Measurements from ENCODE around the gene PRM3. TPM values are rescaled to one million over a fixed set of nuclear protein-coding genes. Genes with fewer than 3 reads are reported as not detected.
A peak's percentile ranks its signal among the peaks of the same experiment; 100 is the strongest.

PRM3 gene
- total RNA-seq, 1 donor from 2014 or later: not detected

DNA sequence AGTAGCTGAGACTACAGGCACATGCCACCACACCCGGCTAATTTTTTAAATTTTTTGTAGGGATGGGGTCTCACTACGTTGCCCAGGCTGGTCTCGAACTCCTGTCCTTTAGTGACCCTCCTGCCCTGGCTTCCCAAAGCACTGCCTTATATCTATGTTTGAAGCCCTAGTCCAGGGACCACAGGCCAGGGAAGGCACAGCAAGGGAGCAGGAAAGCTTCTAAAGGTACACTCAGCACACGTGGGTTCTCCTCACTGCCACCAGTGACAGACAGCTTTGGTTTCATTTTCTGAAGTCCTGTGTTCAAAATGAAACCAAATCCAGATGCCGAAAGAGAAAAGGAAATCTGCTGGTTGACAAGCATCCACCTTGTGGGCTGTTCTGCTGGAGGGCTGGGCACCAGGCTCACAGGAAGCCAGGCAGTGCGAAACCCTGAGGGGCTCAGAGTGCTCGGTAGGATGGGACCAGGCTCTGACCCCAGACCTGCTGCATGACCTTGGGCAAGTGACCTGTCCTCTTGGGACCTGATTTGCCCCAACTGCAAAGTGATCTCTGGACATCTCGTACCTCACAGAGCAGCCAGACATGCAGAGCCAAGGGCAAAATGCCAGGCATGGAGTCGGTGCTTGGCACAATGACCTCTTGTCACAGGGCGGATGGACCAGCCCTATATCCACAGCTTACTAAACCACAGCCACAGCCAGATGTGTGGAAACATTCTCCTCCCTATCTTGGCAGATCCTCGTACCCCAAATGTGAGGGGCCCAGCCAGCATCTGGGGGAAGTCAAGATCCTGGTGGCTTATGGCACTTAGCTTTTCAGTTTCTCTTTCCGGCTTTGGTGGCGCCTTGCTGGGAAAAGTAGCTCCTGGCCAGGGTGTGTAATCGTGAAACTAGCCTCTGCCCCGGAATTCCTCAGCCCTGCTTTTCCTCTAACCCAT is 14.6 kb downstream of the PRM3 start:
- DNase-seq (ENCODE audit: low spot score): no peak

DNA sequence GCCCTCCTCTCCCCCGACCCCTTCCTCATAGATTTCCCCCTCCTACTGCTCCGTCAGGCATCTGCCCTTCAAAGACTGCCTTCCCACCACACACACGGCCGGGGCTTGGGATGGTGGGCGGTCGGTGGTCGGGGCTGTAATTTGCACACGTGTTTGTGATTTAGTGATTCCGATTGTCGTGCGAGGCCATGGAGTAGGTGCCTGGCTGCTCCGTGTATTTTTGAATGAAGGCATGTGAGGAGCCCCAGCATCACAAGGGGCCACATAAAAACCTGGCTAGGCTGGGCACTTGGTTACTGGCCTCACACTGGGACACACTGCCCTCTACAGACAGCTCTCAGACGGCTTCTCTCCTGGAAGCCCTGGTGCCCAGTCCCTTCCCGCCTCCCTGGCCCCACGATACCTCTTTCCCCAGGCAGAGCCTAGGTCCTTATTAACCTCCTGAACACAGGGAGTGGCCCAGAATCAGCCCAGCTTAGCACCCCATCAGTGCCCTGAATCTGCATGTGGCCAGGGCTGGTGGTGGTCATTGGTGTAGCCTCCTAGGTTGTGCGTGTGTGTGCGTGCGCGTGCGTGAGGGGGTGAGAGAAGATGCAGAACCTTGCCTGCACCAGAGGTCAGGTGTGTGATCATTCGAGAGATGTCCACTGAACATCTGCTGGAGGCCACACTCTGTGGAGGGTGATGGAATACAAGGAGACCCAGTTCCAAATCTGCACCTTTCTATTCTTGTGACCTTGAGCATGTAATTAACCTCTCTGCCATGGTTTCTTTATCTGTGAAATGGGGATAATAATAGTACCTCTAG is 16.1 kb downstream of the PRM3 start:
- DNase-seq (ENCODE audit: low spot score): peak; percentile 80

DNA sequence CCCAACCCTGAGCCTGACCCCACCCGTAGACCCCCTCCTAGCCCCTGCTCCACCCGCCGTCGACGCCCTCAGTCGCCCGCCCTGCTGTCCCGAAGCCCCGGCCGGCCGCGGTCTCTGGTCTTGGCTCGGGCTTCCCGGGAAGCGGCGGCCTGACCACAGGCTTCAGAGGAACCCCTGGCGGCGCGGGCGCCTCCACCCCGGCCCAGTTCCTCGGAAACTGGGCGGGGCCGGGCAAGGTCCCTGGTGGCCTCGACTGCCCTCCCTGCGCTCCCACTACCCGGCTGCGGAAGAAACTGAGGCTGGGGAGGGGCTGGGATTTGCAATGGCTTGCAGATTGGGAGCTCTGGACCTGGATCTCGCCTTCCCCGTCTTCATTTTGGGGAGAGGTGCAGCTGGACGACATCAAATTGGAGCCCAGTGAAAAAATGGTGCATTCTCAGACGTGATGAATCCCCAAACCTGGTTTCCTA is 16.7 kb downstream of the PRM3 start:
- peak; percentile 37 for DNase-seq (ENCODE audit: low spot score)

DNA sequence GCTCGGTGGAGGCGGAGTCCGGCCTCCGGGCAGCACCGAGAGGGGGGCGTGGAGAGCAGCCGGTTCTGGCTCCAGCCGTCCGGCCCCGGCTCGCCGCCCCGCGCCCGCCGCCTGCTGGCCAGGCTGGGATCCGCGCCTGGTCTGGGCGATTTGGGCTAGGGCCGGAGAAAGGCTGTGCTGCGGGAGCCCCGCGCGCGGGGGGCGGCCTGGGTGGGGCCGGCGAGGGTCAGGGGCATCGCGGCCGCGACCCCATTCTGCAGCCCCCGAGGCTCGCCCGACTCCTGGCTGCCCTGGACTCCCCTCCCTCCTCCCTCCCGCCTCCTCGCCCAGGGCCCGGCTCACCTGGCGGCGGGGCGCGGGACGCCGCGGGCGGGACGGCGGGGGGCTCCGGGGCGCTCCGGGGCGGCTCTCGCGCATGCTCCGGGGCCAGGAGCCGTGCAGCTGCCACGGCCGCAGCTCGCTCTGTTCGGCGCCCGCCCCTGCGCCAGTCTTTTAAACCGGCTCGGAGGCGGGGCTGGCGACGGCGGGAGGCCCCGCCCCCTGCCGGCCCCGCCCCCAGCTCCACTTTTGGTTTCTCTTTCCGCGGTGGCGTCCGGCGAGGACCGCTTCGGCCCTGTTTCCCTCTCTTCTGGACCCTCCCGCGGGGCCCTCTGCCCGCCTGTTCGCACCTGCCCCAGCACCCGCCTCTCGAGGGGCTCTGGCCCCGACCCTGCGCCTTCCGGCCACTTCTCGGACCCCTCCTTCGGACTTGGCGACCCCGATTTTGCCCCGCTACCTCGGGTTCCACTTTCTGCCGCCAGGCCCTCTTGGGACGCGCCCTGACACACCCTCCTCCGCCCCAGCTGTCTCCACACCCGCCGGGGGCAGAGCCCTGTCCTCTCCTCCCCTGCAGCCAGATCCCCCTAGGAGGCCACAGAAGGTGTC is 17.4 kb downstream of the PRM3 start, which contains the start of gene SOCS1:
SOCS1 (minus strand) TSS at position 468 of the 924 bp plus-strand sequence. CDS start 726 bp downstream, outside the sequence.
- DNase-seq (ENCODE audit: low spot score): peak; percentile 89

DNA sequence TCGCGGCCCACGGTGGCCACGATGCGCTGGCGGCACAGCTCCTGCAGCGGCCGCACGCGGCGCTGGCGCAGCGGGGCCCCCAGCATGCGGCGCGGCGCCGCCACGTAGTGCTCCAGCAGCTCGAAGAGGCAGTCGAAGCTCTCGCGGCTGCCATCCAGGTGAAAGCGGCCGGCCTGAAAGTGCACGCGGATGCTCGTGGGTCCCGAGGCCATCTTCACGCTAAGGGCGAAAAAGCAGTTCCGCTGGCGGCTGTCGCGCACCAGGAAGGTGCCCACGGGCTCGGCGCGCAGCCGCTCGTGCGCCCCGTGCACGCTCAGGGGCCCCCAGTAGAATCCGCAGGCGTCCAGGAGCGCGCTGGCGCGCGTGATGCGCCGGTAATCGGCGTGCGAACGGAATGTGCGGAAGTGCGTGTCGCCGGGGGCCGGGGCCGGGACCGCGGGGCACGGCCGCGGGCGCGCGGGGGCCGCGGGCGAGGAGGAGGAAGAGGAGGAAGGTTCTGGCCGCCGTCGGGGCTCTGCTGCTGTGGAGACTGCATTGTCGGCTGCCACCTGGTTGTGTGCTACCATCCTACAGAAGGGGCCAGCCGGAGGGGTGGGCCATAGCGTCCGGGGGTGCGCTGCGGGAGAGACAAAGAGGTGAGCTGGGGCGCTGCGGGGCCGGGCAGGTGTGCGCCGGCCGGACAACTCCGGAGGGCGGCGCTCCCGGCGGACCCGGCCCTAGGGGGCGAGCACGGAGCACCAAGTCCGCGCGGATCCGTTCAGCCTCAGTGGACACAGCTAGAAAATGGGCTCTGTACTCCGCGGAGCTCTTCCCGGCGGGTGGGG is 18.3 kb downstream of the PRM3 start:
- DNase-seq (ENCODE audit: low spot score): peak; percentile 38

DNA sequence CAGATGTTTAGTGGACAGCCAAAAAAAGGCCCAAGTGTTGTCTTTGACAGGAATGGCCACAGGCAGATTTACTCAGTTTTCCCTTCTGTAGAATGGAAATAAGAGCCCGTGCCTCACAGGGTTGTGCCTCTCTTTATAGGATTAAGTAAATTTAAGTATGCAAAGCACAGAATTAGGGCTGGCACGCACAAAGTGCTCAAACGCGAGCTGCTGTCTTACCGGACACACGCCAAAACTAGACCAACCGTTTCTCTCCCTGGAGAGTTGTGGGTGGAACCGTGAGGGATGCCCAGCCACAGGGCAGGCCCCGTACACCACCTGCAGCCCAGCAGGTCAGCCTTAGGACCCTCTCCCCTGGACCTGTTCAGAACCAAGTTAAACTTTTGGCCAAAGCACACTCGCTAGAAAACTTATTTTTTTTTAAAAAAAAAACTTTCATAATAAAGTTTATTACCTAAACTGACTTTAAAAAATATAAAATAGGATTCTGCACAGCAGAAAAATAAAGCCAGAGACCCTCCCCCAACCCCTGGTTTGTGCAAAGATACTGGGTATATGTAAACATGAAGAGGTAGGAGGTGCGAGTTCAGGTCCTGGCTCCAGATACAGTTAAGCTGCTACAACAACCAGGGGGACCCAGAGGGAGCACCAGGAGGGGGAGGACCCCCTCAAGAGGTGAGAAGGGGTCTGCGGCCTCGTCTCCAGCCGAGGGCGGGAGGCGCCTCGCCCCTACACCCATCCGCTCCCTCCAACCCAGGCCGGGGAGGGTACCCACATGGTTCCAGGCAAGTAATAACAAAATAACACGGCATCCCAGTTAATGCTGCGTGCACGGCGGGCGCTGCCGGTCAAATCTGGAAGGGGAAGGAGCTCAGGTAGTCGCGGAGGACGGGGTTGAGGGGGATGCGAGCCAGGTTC is 19.2 kb downstream of the PRM3 start:
- DNase-seq (ENCODE audit: low spot score): no peak

DNA sequence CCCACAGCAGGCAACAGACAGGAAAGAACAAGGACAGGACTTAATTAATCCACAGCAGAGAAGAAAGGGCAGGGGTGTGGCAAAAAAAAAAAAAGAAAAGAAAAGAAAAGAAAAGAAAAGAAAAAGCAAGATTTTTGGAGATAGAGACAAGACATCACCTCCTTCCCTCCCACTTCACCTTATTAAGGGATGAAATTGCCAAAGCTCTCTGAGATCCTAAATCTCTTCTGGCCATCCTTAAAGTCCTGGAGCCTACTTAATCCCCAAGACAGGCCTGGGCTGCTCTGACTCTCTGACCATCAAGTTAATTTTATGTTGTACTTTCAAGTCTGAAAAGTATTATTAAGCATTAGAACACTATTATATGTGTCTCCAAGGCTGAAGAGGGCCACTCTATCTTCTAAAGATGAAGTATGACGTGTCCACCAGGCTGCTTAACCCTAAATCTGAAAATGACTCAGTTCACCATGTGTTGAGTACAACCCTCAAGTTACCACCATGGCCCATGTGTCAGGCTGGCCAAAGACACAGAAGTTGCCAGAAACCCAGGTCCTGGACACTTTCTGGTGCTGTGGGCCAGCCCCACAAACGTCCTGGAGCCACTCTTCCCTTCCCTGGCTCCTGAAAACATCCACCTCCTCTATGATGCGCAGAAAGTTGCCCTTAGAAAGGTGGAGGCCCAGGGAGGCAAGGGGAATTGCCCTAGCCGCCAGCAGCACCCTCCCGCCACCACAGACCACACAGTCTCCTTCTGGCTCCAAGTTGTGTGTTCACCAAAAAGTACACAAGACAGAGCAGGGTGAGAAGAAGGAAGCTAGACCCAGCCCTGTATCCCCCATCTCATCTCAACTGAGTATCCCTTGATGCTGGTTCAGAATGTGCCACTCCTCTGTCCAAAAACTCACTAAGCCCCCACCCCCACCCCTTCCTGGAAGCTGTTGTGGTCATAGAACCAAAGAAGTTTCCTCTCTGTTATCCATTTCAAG is 20.1 kb downstream of the PRM3 start:
- DNase-seq (ENCODE audit: low spot score): no peak

DNA sequence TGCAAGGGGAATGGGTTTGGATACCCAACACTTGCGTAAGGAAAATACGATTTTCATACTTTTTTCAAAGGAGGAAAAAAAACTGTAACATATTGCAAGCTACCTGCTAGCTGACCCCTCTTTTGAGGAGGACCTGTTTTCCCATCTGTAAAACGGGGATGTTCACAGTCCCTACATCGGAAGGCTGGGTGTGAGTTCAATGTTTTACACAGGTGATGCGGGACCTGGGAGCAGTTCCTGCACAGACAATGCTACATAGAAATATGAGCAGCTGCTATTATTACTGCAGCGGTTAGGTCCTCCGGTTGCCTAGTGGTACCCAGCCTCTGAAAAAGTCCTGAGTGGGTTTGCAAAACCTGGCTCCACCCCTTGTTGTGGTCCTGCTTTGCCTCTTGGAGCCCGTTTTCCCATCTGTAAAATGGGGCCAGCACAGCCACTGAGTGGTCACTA is 20.9 kb downstream of the PRM3 start:
- no peak for DNase-seq (ENCODE audit: low spot score)

DNA sequence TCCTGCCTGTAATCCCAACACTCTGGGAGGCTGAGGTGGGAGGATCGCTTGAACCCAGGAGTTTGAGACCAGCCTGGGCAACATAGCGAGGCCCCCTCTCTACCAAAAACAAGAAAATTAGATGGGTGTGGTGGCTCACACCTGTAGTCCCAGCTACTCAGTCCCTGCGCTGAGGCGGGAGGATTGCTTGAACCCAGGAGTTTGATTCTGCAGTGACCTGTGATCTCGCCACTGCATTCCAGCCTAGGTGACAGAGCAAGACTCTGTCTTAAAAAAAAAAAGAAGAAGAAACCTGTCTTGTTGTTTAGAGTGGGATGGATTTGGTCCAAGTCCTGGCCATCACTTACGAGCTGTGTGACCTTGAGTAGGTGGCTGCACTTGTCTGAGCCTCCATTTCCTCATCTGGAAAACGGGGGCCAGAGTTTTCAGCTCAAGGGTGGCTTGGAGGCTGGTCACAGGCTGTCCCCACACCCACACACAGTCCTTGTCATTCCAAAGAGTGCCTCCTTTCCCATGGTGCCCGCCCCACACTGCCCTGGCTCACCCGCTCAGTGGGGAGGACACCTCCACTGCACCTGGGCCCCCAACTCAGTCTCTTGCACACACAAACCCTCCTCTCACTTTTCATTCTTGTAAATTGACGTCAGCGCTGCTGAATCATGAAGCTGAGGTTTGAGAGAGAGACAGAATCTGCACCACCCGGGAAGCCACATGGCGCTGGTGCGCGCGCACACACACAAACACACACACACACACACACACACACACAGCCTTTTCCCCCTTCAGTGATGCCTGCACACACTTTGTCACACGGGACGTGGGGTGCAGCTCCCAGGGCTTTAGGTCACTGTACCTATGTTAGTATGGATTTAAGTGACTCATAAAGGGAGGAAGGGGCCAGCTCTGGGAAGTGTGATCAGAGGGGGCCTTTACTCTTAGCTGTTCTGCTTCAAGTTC is 21.6 kb downstream of the PRM3 start:
- peak; percentile 30 for DNase-seq (ENCODE audit: low spot score)

DNA sequence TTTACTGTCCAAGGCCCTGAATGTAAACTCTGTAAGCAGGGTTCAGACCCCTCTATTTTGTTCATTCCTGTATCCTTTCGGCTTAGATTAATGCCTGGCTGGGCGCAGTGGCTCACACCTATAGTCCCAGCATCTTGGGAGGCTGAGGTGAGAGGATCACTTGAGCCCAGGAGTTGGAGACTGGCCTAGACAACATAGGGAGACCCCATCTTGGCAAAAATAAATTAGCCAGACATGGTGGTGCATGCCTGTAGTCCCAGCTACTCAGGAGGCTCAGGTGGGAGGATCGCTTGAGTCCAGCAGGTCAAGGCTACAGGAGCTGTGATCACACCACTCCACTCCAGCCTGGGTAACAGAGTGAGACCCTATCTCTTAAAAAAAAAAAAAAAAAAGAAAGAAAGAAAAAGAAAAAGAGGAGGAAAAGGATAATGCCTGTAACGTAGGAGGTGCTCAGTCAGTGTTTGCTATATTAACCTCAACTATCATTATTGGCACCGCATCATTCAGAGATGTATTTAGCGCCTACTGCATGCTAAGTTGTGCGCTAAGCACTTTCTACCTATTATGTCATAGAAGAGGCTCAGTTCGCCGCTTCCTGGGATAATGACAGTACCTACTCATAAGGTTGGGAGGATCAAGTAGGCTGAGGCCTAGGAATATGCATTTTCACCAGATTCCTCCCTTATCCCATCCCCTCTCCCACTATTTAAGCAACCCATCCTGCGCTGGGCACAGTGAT is 22.5 kb downstream of the PRM3 start:
- DNase-seq (ENCODE audit: low spot score): no peak

DNA sequence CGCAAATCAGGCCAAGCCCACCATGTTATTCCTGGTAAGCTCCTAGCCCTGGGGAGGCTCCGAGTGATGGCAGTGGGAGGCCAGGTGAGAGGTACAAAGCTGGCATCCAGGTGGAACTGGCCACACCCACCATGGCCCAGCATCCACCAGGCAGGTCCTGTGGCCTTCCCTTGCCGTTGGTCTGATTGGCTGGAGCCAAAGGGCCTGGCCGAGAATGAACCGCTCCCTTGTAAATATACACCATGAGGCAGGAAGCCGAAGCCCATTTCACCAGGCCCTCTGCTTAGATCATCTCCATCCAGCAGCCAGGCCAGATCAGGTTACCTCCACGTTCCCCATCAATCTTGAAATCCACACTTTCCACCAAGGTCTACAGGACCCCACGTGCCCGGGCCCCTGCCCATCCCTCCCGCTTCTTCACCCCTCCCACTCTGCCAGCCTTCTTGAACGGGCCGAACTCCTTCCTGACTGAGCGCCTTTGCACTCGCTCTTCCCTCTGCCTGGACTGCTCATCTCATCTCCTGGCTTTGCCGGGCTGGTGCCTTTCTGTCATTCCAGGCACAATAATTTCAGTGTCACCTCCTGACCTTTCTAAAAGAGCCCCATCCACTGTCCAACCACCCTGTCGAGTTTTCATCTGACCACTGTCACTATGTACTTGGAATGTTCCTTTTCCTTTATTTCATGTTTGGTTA is 23.2 kb downstream of the PRM3 start:
- DNase-seq (ENCODE audit: low spot score): no peak

DNA sequence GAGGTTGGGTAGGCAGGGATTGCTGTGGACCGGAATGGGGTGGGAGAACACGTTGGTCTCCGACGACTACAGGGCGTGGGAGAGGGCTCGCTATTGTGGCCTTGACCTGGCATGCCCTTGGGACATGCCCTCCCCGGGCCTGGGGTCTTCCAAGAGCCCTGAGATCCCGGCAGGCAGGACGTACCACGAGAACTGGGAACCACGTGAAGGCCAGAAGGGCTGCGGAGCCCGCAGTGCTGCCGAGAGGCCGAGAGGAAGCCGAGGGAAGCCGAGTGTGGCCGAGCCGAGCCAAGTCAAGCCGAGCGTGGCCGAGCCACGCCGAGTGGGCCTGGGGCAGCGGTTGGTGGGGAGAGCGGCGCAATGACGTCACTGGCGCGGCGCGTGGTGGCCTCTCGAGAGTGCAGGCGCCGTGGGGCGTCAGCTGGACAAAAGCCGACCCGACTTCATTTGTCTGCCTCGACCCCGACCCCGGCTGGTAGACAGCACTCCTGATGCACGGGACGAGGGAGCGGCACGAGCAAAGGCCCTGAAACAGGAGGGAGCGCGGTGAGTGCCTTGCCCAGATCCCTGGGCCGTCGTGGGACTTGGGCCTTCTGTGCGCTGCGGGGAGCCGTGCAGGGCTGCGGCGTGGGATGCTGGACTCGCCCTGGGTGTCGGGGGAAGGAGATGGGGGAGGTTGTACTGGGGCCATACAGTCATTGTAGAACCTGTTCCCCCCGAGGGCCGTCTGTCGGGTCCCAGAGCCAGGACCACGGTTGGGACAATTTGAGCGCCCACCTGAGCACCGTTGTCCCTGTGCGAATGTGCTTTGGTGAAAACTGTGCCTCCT is 24.0 kb downstream of the PRM3 start:
- no peak for DNase-seq (ENCODE audit: low spot score)

DNA sequence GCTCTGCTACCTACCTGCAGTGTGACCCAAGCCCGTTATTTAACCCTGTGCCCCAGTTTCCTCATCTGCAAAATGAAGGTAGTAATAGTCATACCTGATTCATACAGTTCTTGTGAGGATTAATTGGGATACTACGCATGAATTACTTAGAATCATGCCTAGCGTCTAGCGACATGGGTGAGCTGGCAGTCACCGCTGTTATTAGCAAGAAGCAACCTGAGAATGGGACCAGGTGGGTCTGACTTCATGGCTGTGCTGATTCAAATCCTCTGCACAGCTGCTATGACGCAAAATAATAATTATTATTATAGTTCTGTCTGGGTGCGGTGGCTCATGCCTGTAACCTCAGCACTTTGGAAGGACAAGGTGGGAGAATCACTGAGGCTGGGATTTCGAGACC is 25.3 kb downstream of the PRM3 start:
- no peak for DNase-seq (ENCODE audit: low spot score)

DNA sequence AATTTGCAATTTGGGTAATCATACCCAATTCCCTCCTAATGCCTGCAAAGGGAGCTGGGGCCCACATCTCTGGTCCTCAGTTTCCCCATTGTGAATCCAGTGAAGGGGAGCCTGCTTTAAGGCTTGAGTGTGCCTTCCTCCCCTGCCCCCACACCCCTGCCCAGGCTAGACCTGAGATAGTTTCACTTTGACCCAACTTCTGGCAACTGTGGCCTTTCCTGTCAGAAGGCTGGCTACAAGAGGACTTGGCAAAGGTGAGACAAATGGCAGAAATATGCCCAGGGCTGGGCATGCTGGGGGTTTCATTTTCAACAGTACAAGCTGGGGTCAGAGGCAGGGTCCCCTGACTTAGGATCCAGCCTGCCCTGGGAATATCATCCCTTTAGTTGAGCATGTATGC is 27.4 kb downstream of the PRM3 start:
- DNase-seq (ENCODE audit: low spot score): no peak

Data from mucosa of gallbladder (tissue), 1 donor.